Adrenal gland (tissue), 5 donors: ENCODE results near the gene SIGLEC5.

Experiments
- POLR2A ChIP-seq, 2 donors: fragments of 450-650 bp; IDR thresholded peaks; one replicate each; pipeline ENCODE4 v1.6.1; 2017; ENCODE audit warnings: antibody characterized with exemption in 2 of 2, mild to moderate bottlenecking in 2 of 2, moderate library complexity in 1 of 2
- TF ChIP-seq, protein P1 (sequence below), 6 experiments: fragments of 450-650 bp in 4 of 6; fragments of 200-600 bp in 2 of 6; sonication (generic) in 1 of 6; IDR thresholded peaks; 1 replicate in 5 of 6; 2 replicates in 1 of 6; pipeline versions ENCODE4 v1.5.1 to v1.8.0; 2016 to 2021; ENCODE audit warnings: antibody characterized with exemption in 6 of 6, mild to moderate bottlenecking in 2 of 6, moderate library complexity in 1 of 6
- donor health status: DM: no; HTN: no; CAD: no.

DNA sequence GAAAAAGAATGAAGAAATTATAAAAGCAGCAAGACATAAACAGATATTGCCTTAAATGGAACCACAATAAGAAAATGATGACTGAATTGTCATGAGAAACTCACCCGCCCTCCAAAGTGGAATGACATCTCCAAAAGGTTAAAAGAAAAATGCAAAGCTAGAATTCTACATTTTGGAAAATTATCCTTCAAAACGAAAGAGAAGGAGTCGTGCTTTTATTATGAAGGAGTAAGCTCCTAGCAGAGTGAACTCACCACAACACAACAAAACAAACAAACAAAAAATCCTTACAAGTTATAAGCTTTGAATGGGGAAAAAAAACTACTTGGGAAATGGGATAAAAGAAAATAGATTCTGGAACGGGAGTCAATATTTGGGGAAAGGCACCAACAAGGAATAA is 9.7 kb upstream of the SIGLEC5 start:
- TF ChIP-seq, protein P1, sequence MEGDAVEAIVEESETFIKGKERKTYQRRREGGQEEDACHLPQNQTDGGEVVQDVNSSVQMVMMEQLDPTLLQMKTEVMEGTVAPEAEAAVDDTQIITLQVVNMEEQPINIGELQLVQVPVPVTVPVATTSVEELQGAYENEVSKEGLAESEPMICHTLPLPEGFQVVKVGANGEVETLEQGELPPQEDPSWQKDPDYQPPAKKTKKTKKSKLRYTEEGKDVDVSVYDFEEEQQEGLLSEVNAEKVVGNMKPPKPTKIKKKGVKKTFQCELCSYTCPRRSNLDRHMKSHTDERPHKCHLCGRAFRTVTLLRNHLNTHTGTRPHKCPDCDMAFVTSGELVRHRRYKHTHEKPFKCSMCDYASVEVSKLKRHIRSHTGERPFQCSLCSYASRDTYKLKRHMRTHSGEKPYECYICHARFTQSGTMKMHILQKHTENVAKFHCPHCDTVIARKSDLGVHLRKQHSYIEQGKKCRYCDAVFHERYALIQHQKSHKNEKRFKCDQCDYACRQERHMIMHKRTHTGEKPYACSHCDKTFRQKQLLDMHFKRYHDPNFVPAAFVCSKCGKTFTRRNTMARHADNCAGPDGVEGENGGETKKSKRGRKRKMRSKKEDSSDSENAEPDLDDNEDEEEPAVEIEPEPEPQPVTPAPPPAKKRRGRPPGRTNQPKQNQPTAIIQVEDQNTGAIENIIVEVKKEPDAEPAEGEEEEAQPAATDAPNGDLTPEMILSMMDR (IDR thresholded peaks at IDR 0.05), result no peak
- no peak for TF ChIP-seq POLR2A (IDR thresholded peaks at IDR 0.05)
